Measurements from ENCODE around the gene SLC44A1. TPM values are rescaled to one million over a fixed set of nuclear protein-coding genes. Genes with fewer than 3 reads are reported as not detected.
A peak's percentile ranks its signal among the peaks of the same experiment; 100 is the strongest.

Gene SLC44A1
- total RNA-seq, 4 donors from 2014 or later: 39.3 to 94.1 (median 58.3) TPM

- no peaks in the 10 kb centered on the region for H3K36me3 ChIP-seq
- H3K4me1 ChIP-seq: peaks cover 19 to 89% (median 64%) of the 10 kb centered on the region in 4 donors
- H3K27me3 ChIP-seq: no peaks in the 10 kb centered on the region
- no peak overlapping the region for H3K4me3 ChIP-seq
- WGBS, 2 donors (ENCODE audit: low coverage in 1 of 2): 33 to 74% methylated on average over 1 to 2 of the region's 2 CpGs
- TF ChIP-seq EP300 (IDR thresholded peaks at IDR 0.05; ENCODE audit: low read depth): no peak
- DNase-seq: no peak
- intact Hi-C loops (cut with DNase I; ENCODE audit: low total_unique reads) (no loop called here), in situ Hi-C loops (cut with MboI; ENCODE audit: low pct_ligation_motif_present in 1 of 4, low pct_unique_long_range_greater_than_20kb in 1 of 4, low sequenced_read_pairs in 3 of 4) (loop anchor here in 1 of 4 donors (5.0 kb wide), 1 partner anchor 59 kb away; no protein-coding TSS in a partner anchor)
- H3K27ac ChIP-seq: peak overlapping the region; percentile 67 to 84 (median 75)
- H3K9me3 ChIP-seq: no peaks in the 10 kb centered on the region
These were observed 13.4 kb downstream of the SLC44A1 start for GRCh38 chr9:105257809-105258208.

GRCh38 chr9:105258225-105258737 is 13.8 kb downstream of the SLC44A1 start:
- Histone ChIP-seq H3K27ac (peak overlapping the region; percentile 67 to 84 (median 75)), H3K27me3 (no peaks in the 10 kb centered on the region), H3K36me3 (no peaks in the 10 kb centered on the region), H3K4me1 (peaks cover 19 to 89% (median 66%) of the 10 kb centered on the region in 4 donors), H3K9me3 (no peaks in the 10 kb centered on the region), H3K4me3 (no peak overlapping the region)
- intact Hi-C loops (cut with DNase I; ENCODE audit: low total_unique reads): no loop called here
- peak; percentile 27 for DNase-seq
- in situ Hi-C loops (cut with MboI; ENCODE audit: low pct_ligation_motif_present in 1 of 4, low pct_unique_long_range_greater_than_20kb in 1 of 4, low sequenced_read_pairs in 3 of 4): loop anchor here in 1 of 4 donors (5.0 kb wide), 1 partner anchor 59 kb away; no protein-coding TSS in a partner anchor
- TF ChIP-seq CTCF (IDR thresholded peaks at IDR 0.05) (no peak), EP300 (IDR thresholded peaks at IDR 0.05; ENCODE audit: low read depth) (no peak), POLR2AphosphoS5 (IDR thresholded peaks at IDR 0.05) (no peak), POLR2A (IDR thresholded peaks at IDR 0.05) (no peak)
- 44 to 66% methylated on average over 2 to 3 of the region's 3 CpGs for WGBS, 2 donors (ENCODE audit: low coverage in 1 of 2)

- intact Hi-C loops (cut with DNase I; ENCODE audit: low total_unique reads): no loop called here
- in situ Hi-C loops (cut with MboI; ENCODE audit: low pct_ligation_motif_present in 1 of 4, low pct_unique_long_range_greater_than_20kb in 1 of 4, low sequenced_read_pairs in 3 of 4): loop anchor here in 1 of 4 donors (5.0 kb wide), 1 partner anchor 58 kb away; no protein-coding TSS in a partner anchor
- H3K9me3 ChIP-seq: no peaks in the 10 kb centered on the region
- DNase-seq: no peak
- H3K36me3 ChIP-seq: no peaks in the 10 kb centered on the region
- H3K27me3 ChIP-seq: no peaks in the 10 kb centered on the region
- peaks cover 19 to 81% (median 61%) of the 10 kb centered on the region in 4 donors for H3K4me1 ChIP-seq
- H3K27ac ChIP-seq: peak overlapping the region; percentile 67 to 84 (median 75)
- 73 to 81% methylated on average over 2 of the region's 2 CpGs for WGBS, 2 donors (ENCODE audit: low coverage in 1 of 2)
- H3K4me3 ChIP-seq: no peak overlapping the region
- TF ChIP-seq POLR2AphosphoS5 (IDR thresholded peaks at IDR 0.05) (no peak), CTCF (IDR thresholded peaks at IDR 0.05) (no peak), POLR2A (IDR thresholded peaks at IDR 0.05) (no peak), EP300 (IDR thresholded peaks at IDR 0.05; ENCODE audit: low read depth) (no peak)
These were observed 14.8 kb downstream of the SLC44A1 start for GRCh38 chr9:105259274-105259673.

- peak overlapping the region; percentile 67 to 84 (median 75) for H3K27ac ChIP-seq
- DNase-seq: no peak
- intact Hi-C loops (cut with DNase I; ENCODE audit: low total_unique reads): no loop called here
- H3K4me3 ChIP-seq: no peak overlapping the region
- no peaks in the 10 kb centered on the region for H3K9me3 ChIP-seq
- in situ Hi-C loops (cut with MboI; ENCODE audit: low pct_ligation_motif_present in 1 of 4, low pct_unique_long_range_greater_than_20kb in 1 of 4, low sequenced_read_pairs in 3 of 4): loop anchor here in 1 of 4 donors (5.0 kb wide), 1 partner anchor 57 kb away; no protein-coding TSS in a partner anchor
- no peaks in the 10 kb centered on the region for H3K27me3 ChIP-seq
- TF ChIP-seq EP300 (IDR thresholded peaks at IDR 0.05; ENCODE audit: low read depth): no peak
- TF ChIP-seq POLR2AphosphoS5 (IDR thresholded peaks at IDR 0.05): no peak
- no peak for TF ChIP-seq CTCF (IDR thresholded peaks at IDR 0.05)
- TF ChIP-seq POLR2A (IDR thresholded peaks at IDR 0.05): no peak
- H3K4me1 ChIP-seq: peaks cover 19 to 76% (median 55%) of the 10 kb centered on the region in 4 donors
- H3K36me3 ChIP-seq: no peaks in the 10 kb centered on the region
These were observed 15.5 kb downstream of the SLC44A1 start for GRCh38 chr9:105259731-105260612.
